Aorta (tissue), 4 donors: ENCODE measurements around the gene NREP. TPM values are rescaled to one million over a fixed set of nuclear protein-coding genes. Genes with fewer than 3 reads are reported as not detected.

ENCODE experiments used
- polyA plus RNA-seq, 2 donors: library from polyadenylated mRNA; stranded (reverse); fragments of 200-250 nt; gene quantifications; one replicate each; pipeline ENCODE4 v1.2.3, GENCODE V29; 2013
- total RNA-seq, 2 donors: library from RNA; stranded (reverse); fragmentation: NEBNext Ultra II Directional; extraction: Animal tissue kit (Norgen Biotek cat#: 25700); gene quantifications; one replicate each; pipeline ENCODE4 v1.2.1, GENCODE V29; 2021
- donor health status: healthy with polysubstance abuse.
- donor health status: Bipolar disorder and iron deficiency.
- donor health status: DM: no; HTN: no; CAD: no.
- donor health status: DM: yes; HTN: yes; CAD: no.

NREP gene
- total and polyA plus RNA-seq, 4 donors, result 8.3 to 33.7 (median 22.2) TPM

Other genes with a start within 250 kb of the NREP start
- gene STARD4, start 244.7 kb downstream of the NREP start, total RNA-seq, result 10 to 100 TPM; 13.6 to 16.8 TPM
- gene STARD4, start 244.7 kb downstream of the NREP start, polyA plus RNA-seq, result 1 to 10 TPM; 2.3 to 7.5 TPM